ENCODE measurements around the gene CELF2. TPM values are rescaled to one million over a fixed set of nuclear protein-coding genes. Genes with fewer than 3 reads are reported as not detected.

Gene CELF2
- total and polyA plus RNA-seq, 9 of the 15 experiments (the other 6 are each of a cell fraction or from before 2014, with no cell fraction given), result 4.0 to 20.3 (median 11.1) TPM

- H3K4me1 ChIP-seq (replicated peaks in 1 of 2; ENCODE audit: control insufficient read depth in 2 of 2, insufficient read depth in 2 of 2, low read length in 2 of 2), result no peaks in the 10 kb centered on the region
- ATAC-seq, result no peak
- no peak overlapping the region for H3K4me3 ChIP-seq
- no peaks in the 10 kb centered on the region for H3K27me3 ChIP-seq (ENCODE audit: control insufficient read depth in 2 of 2, insufficient read depth in 2 of 2, low read length in 2 of 2)
- in situ Hi-C loops (cut with MboI), result no loop called here
- no peak for TF ChIP-seq NR0B1 (IDR thresholded peaks at IDR 0.05; ENCODE audit: partially characterized antibody)
- no peak for TF ChIP-seq ZFPM2 (CRISPR knock-in tag; IDR thresholded peaks at IDR 0.05)
- no peak overlapping the region for H3K27ac ChIP-seq (ENCODE audit: extremely low read depth, low read depth, low read length)
- no peaks in the 10 kb centered on the region for H3K79me2 ChIP-seq (ENCODE audit: control insufficient read depth, insufficient read depth, low read length)
- no peaks in the 10 kb centered on the region for H3K9me3 ChIP-seq (replicated peaks; ENCODE audit: control insufficient read depth, insufficient read depth, low read depth, low read length)
- H3K36me3 ChIP-seq (ENCODE audit: control insufficient read depth, insufficient read depth, low read length), result no peaks in the 10 kb centered on the region
- WGBS (ENCODE audit: insufficient coverage, low coverage, missing lambda C conversion rate), result 39% methylated on average over 8 of the region's 8 CpGs
- no peak for FAIRE-seq
- no peaks in the 10 kb centered on the region for H4K20me1 ChIP-seq (replicated peaks; ENCODE audit: control insufficient read depth, insufficient read depth, low read length)
- no peaks in the 10 kb centered on the region for H3K9me1 ChIP-seq (ENCODE audit: control insufficient read depth, insufficient read depth, low read length)
- intact Hi-C loops (cut with micrococcal nuclease), result no loop called here
- DNase-seq (ENCODE audit: extremely low read depth in 1 of 4, low spot score in 3 of 4), result no peak
- no peak overlapping the region for H3K9ac ChIP-seq (ENCODE audit: insufficient read depth in 1 of 2, low read depth in 2 of 2, low read length in 2 of 2)
- no peak overlapping the region for H2AFZ ChIP-seq (ENCODE audit: low read depth, low read length)
- H3K4me2 ChIP-seq (ENCODE audit: insufficient read depth, low read length), result no peak overlapping the region
- POLR2A ChIA-PET, result no interaction called here
- CTCF ChIA-PET (ENCODE audit: low intra/inter-chr PET ratio), result no interaction called here
- no TSS peak for BruUV-seq (replicated peaks)
Measured at GRCh38 chr10:11300026-11300425, 282.4 kb downstream of the CELF2 start.

- no TSS peak for BruUV-seq (replicated peaks)
- CTCF ChIA-PET (ENCODE audit: low intra/inter-chr PET ratio), result no interaction called here
- Histone ChIP-seq H3K9me3 (replicated peaks; ENCODE audit: control insufficient read depth, insufficient read depth, low read depth, low read length) (no peaks in the 10 kb centered on the region), H3K9ac (ENCODE audit: insufficient read depth in 1 of 2, low read depth in 2 of 2, low read length in 2 of 2) (no peak overlapping the region), H3K79me2 (ENCODE audit: control insufficient read depth, insufficient read depth, low read length) (no peaks in the 10 kb centered on the region), H3K9me1 (ENCODE audit: control insufficient read depth, insufficient read depth, low read length) (no peaks in the 10 kb centered on the region), H3K4me2 (ENCODE audit: insufficient read depth, low read length) (no peak overlapping the region), H3K4me3 (no peak overlapping the region), H2AFZ (ENCODE audit: low read depth, low read length) (no peak overlapping the region), H3K27ac (ENCODE audit: extremely low read depth, low read depth, low read length) (no peak overlapping the region), H3K27me3 (ENCODE audit: control insufficient read depth in 2 of 2, insufficient read depth in 2 of 2, low read length in 2 of 2) (no peaks in the 10 kb centered on the region), H3K4me1 (replicated peaks in 1 of 2; ENCODE audit: control insufficient read depth in 2 of 2, insufficient read depth in 2 of 2, low read length in 2 of 2) (no peaks in the 10 kb centered on the region), H4K20me1 (replicated peaks; ENCODE audit: control insufficient read depth, insufficient read depth, low read length) (no peaks in the 10 kb centered on the region), H3K36me3 (ENCODE audit: control insufficient read depth, insufficient read depth, low read length) (no peaks in the 10 kb centered on the region)
- DNase-seq (ENCODE audit: extremely low read depth in 1 of 4, low spot score in 3 of 4) (no peak), ATAC-seq (no peak), FAIRE-seq (no peak)
- TF ChIP-seq ZNF586 (CRISPR knock-in tag; conservative IDR thresholded peaks at IDR 0.05), result no peak
- TF ChIP-seq SPI1 (IDR thresholded peaks at IDR 0.05; ENCODE audit: borderline replicate concordance, low read depth, low read length), result no peak
- TF ChIP-seq KAT8 (IDR thresholded peaks at IDR 0.05; ENCODE audit: low read depth), result no peak
- no peak for TF ChIP-seq ZEB2 (IDR thresholded peaks at IDR 0.05)
- no peak for TF ChIP-seq NR1H2 (CRISPR knock-in tag; IDR thresholded peaks at IDR 0.05)
- no peak for TF ChIP-seq SLC30A9 (CRISPR knock-in tag; IDR thresholded peaks at IDR 0.05)
- TF ChIP-seq HNRNPLL (IDR thresholded peaks at IDR 0.05; ENCODE audit: low read depth, low read length, poor library complexity, severe bottlenecking), result no peak
- TF ChIP-seq RBM14 (IDR thresholded peaks at IDR 0.05; ENCODE audit: borderline replicate concordance, insufficient read depth, low read depth, low read length), result no peak
- in situ Hi-C loops (cut with MboI) (no loop called here), intact Hi-C loops (cut with micrococcal nuclease) (no loop called here)
- POLR2A ChIA-PET, result no interaction called here
- 58% methylated on average over 14 of the region's 14 CpGs for WGBS (ENCODE audit: insufficient coverage, low coverage, missing lambda C conversion rate)
Measured at GRCh38 chr10:11300563-11300962, 282.9 kb downstream of the CELF2 start.

All from K562 (cell line).